ENCODE measurements around the gene AGPS.

AGPS gene

GRCh38 chr2:177403838-177404237 is 11.3 kb downstream of the AGPS start:
- Histone ChIP-seq H3K36me3 (ENCODE audit: control insufficient read depth, low read length) (no peaks in the 10 kb centered on the region), H3K4me2 (ENCODE audit: low read length) (no peak overlapping the region)

GRCh38 chr2:177404243-177404642 is 11.7 kb downstream of the AGPS start:
- H4K20me1 ChIP-seq (ENCODE audit: control insufficient read depth, insufficient read depth, low read depth, low read length), result no peaks in the 10 kb centered on the region

More at GRCh38 chr2:177403838-177404237, 11.3 kb downstream of the AGPS start:
- Histone ChIP-seq H3F3A (ENCODE audit: control insufficient read depth, insufficient read depth) (no peaks in the 10 kb centered on the region), H4K20me1 (ENCODE audit: control insufficient read depth, insufficient read depth, low read depth, low read length) (no peaks in the 10 kb centered on the region), H3K79me2 (ENCODE audit: control insufficient read depth, low read length) (peaks cover 92% of the 10 kb centered on the region), H3K4me1 (ENCODE audit: control insufficient read depth, low read length) (no peaks in the 10 kb centered on the region), H3K4me3 (ENCODE audit: low read length) (no peak overlapping the region), H3K27me3 (ENCODE audit: control insufficient read depth, low read length) (no peaks in the 10 kb centered on the region), H3K27ac (ENCODE audit: low read depth, low read length) (no peak overlapping the region), H3K9me3 (ENCODE audit: control insufficient read depth, insufficient read depth, low read length) (no peaks in the 10 kb centered on the region), H3K9me2 (replicated peaks; ENCODE audit: control insufficient read depth, low read length) (no peaks in the 10 kb centered on the region)
- TF ChIP-seq CTCF (IDR thresholded peaks at IDR 0.05; ENCODE audit: low read depth, low read length, poor library complexity, severe bottlenecking), result no peak
- no peak for TF ChIP-seq EZH2phosphoT487 (IDR thresholded peaks at IDR 0.05; ENCODE audit: borderline replicate concordance, low read length)

GRCh38 chr2:177405029-177405692 is 12.6 kb downstream of the AGPS start:
- Histone ChIP-seq H3K9me3 (ENCODE audit: control insufficient read depth, insufficient read depth, low read length) (no peaks in the 10 kb centered on the region), H3K4me3 (ENCODE audit: low read length) (no peak overlapping the region), H4K20me1 (ENCODE audit: control insufficient read depth, insufficient read depth, low read depth, low read length) (no peaks in the 10 kb centered on the region), H3K27me3 (ENCODE audit: control insufficient read depth, low read length) (no peaks in the 10 kb centered on the region), H3K36me3 (ENCODE audit: control insufficient read depth, low read length) (no peaks in the 10 kb centered on the region), H3K9me2 (replicated peaks; ENCODE audit: control insufficient read depth, low read length) (no peaks in the 10 kb centered on the region), H3K79me2 (ENCODE audit: control insufficient read depth, low read length) (peaks cover 92% of the 10 kb centered on the region), H3K4me1 (ENCODE audit: control insufficient read depth, low read length) (no peaks in the 10 kb centered on the region), H3K27ac (ENCODE audit: low read depth, low read length) (no peak overlapping the region), H3K4me2 (ENCODE audit: low read length) (no peak overlapping the region), H3F3A (ENCODE audit: control insufficient read depth, insufficient read depth) (no peaks in the 10 kb centered on the region)
- TF ChIP-seq EZH2phosphoT487 (IDR thresholded peaks at IDR 0.05; ENCODE audit: borderline replicate concordance, low read length) (no peak), CTCF (IDR thresholded peaks at IDR 0.05; ENCODE audit: low read depth, low read length, poor library complexity, severe bottlenecking) (no peak)

More at GRCh38 chr2:177404243-177404642, 11.7 kb downstream of the AGPS start:
- H3K9me3 ChIP-seq (ENCODE audit: control insufficient read depth, insufficient read depth, low read length), result no peaks in the 10 kb centered on the region
- no peaks in the 10 kb centered on the region for H3K27me3 ChIP-seq (ENCODE audit: control insufficient read depth, low read length)
- no peak overlapping the region for H3K4me2 ChIP-seq (ENCODE audit: low read length)
- no peak overlapping the region for H3K27ac ChIP-seq (ENCODE audit: low read depth, low read length)
- H3K9me2 ChIP-seq (replicated peaks; ENCODE audit: control insufficient read depth, low read length), result no peaks in the 10 kb centered on the region
- H3K79me2 ChIP-seq (ENCODE audit: control insufficient read depth, low read length), result peaks cover 92% of the 10 kb centered on the region
- TF ChIP-seq EZH2phosphoT487 (IDR thresholded peaks at IDR 0.05; ENCODE audit: borderline replicate concordance, low read length) (no peak), CTCF (IDR thresholded peaks at IDR 0.05; ENCODE audit: low read depth, low read length, poor library complexity, severe bottlenecking) (no peak)
- H3K36me3 ChIP-seq (ENCODE audit: control insufficient read depth, low read length), result no peaks in the 10 kb centered on the region
- no peak overlapping the region for H3K4me3 ChIP-seq (ENCODE audit: low read length)
- no peaks in the 10 kb centered on the region for H3K4me1 ChIP-seq (ENCODE audit: control insufficient read depth, low read length)
- no peaks in the 10 kb centered on the region for H3F3A ChIP-seq (ENCODE audit: control insufficient read depth, insufficient read depth)
